GM21528 (cell line): ENCODE data around the gene RBM38.
"Not testable (repeated sequence)": the region's sequence is repeated elsewhere in the genome, so short reads cannot be mapped to it uniquely, and the experiment has no call there.

Source experiments
- ATAC-seq: cut with Tn5 transposase; IDR thresholded peaks from one replicate; pipeline ENCODE4 v1.9.1; 2021; ENCODE audit warnings: mild to moderate bottlenecking, moderate library complexity; ENCODE audit not compliant: unreplicated experiment, low FRiP score

RBM38 gene

DNA sequence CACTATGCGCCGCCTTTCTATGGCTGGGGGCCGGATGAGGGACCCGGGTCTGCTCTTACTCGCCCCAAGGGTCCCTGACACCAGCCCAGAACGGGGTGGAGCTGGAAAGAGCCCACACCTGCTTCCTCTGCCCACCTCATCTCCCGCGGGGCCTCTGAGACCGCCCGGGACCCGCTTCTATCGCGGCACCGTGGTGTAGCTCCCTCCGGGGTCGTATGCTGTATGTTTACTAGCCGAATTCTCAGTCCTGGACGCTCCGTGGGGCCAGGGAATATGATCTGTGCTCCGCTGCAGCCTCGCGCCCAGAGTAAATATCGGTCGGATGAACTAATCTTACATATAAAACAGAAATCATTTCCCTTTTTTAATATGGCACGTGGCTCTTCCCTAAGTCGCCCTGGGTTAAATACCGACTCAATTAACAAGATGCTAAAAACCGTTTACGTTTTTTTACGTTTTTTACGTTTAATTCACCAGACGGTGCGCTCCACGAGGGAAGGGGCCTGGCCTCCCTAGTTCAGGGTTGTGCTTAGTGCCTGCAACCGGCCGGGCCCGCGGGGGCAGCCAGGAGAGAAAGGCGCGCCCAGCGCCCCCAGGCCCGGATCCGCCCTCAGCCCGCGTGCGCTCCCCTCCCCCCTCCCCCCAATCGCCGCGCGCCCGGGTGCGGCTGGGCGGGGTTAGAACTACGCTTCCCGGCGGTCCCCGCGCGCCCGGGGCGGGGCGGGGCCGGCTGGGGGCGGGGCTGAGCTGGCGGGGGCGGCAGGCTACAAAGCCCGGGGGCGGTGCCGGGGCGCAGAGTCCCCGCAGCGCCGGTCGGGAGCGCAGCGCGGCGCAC lies at the start of gene RBM38:
RBM38 (plus strand) TSS at position 793 of the 835 bp plus-strand sequence. CDS start 186 bp downstream, outside the sequence.
- ATAC-seq = peak; percentile 44

GRCh38 chr20:57341663-57342062 lies 49.5 kb upstream of the RBM38 start:
- no peak for ATAC-seq

GRCh38 chr20:57342829-57343228 lies 48.4 kb upstream of the RBM38 start:
- no peak for ATAC-seq

DNA sequence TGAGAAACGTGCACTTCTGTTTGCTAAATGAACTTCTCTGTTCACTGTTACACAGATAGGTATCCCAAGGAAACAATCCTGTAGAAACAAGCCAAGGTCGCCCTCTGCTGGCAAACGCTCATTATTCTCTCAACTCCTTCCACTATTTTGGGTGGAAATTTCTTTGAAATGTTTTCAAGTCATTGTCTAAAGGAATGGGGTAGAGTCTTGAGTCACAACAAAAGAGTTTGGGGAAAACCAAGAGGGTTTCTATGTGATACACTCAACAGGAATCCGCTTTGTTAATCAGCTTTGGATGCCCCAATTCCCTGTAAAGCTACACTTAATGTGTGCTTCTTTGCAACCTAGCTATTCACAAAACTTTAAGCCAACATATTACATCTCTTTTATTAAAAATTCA lies 44.7 kb upstream of the RBM38 start:
- ATAC-seq = no peak

GRCh38 chr20:57347393-57347792 lies 43.8 kb upstream of the RBM38 start:
- ATAC-seq = no peak

GRCh38 chr20:57348200-57348921 lies 42.8 kb upstream of the RBM38 start:
- ATAC-seq = not testable (repeated sequence)

- ATAC-seq = not testable (repeated sequence)
Observed at GRCh38 chr20:57348922-57349574, 42.1 kb upstream of the RBM38 start.

DNA sequence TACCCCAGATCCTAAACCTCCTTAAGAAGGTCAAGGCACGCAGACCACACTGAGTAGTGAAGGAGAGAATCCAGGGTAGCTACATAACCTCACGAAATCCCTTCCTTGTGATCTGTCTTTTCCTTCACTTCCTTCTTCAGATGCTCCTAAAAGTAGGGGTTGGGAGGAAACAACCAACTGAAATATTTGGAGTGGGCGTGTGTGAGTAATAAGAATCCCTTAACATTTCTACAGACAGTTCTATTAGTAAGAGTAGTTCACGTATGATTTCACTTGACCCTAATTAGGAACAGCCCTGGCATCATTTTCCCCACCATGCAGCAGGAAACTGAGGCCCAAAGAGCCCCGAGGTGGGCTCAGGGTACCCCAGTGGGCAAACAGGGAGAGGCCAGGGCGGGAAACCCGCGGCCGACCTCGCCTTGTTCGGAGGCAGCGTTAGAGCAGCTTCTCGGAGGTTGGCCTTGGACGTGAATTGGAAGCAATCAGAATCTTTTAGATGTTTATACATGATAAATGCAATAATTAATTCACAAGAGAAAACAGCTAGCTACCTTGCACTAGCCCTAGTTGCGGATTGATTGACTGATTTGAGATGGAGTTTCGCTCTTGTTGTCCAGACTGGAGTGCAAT lies 41.0 kb upstream of the RBM38 start:
- no peak for ATAC-seq

DNA sequence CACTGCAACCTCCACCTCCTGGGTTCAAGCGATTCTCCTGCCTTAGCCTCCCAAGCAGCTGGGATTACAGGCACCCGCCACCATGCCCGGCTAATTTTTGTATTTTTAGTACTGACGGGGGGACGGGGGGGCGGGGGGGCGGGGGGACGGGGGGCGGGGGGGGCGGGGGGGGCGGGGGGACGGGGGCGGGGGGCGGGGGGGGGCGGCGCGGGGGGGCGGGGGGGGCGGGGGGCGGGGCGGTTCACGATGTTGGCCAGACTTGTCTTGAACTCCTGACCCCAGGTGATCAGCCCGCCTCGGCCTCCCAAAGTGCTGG lies 40.5 kb upstream of the RBM38 start:
- not testable (repeated sequence) for ATAC-seq

GRCh38 chr20:57351042-57351783 lies 40.0 kb upstream of the RBM38 start, which contains the start of gene RAE1:
Gene RAE1, plus strand, starts transcription at chr20:57351255. Its CDS starts 2,784 bp downstream, at chr20:57354039.
- ATAC-seq = peak; percentile 85

GRCh38 chr20:57352305-57352704 lies 38.9 kb upstream of the RBM38 start:
- ATAC-seq = no peak

GRCh38 chr20:57353351-57353750 lies 37.8 kb upstream of the RBM38 start:
- ATAC-seq = no peak

GRCh38 chr20:57361517-57361916 lies 29.7 kb upstream of the RBM38 start:
- ATAC-seq = no peak

GRCh38 chr20:57364451-57364850 lies 26.7 kb upstream of the RBM38 start:
- ATAC-seq = no peak

- ATAC-seq = no peak
Observed at GRCh38 chr20:57369596-57369995, 21.6 kb upstream of the RBM38 start.

DNA sequence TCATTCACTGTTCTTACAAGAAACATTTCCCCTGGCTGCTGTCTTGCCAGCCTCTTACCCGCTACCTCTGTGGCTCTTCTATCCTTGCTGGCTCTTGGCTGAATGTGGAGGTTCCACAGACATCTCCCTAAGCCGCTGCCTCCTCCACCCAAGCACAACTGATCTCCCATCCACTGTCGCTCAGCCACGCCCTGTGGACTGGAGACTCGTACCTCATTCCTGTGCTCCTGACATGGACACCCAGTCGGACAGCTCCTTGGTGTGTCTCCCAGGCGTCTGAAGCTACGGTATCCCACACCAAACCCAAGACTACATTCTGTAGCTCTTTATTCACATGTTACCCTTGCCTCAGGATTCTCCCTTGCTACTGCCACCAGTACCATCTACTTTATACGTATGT lies 20.9 kb upstream of the RBM38 start:
- no peak for ATAC-seq

- ATAC-seq = no peak
Observed at GRCh38 chr20:57371363-57371762, 19.8 kb upstream of the RBM38 start.

- no peak for ATAC-seq
Observed at GRCh38 chr20:57372157-57372556, 19.0 kb upstream of the RBM38 start.

DNA sequence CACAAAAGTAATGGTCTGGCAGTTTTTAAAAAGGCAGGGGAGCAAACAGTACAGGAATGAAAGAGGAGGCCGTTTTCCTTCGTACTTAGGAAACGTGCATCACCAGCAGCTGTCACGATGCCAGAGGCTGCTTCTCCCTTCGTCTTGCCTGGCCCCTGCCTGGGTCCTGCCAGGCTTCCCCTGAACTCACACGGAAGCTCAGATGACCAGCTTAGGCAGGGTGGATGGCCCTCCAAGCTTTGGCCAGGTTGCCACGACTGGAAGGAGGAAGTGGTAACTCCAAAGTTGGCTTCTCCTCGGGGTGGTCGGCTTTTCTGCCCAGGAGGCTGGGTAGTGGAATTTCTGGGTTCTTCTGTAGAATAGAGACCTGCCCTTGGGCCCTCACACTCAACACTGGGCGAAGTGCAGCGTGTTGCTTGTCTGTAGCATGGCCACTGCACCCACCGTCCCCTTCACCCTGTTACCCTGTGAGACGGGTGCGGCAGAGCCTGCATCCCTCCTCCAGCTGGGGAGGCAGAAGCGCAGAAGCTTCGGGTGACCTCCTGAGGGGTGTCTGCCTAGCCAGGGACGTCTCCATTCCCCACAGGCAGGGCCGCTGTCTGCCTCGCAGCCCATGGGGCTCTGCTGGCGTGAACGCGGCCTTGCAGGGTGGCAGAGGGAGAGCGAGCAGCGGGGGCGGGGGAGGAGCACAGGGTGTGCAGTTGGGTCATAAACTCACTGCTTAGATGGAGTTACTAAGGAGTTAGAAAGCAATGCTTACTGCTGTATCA lies 18.4 kb upstream of the RBM38 start:
- no peak for ATAC-seq
